Measurements from ENCODE around the gene STX18. TPM values are rescaled to one million over a fixed set of nuclear protein-coding genes. Genes with fewer than 3 reads are reported as not detected.

STX18 gene
- total RNA-seq, 4 donors from 2014 or later = 17.8 to 25.4 (median 23.4) TPM

DNA sequence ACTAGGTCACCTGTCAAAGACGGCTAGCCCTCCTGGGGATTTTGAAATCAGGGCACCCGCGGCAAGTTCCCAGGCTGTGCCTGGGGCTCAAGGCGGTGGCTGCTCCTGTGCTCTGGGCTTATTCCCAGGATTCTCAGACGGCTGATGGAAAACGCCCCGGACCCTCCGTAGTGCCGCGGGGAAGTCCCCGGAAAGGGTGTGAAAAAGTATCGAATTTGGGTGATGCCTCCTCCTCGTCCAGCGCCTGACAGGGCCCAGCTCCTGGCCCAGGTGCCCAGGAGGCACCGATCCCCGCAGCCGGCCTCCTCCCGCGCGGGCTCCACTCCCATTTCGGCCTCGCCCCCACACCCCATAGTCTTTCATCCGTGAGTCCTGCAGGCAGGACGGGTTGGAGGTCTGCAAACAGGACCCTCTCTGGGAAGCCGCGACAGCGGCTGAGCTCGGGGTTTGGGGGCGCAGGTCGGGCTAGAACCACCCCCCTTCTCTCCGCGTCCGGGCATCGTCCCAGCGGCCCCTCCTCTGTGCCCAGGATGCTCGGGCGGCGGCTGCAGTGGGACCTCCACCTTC, 156.0 kb downstream of the STX18 start:
- no peaks in the 10 kb centered on the region for H3K36me3 ChIP-seq
- H3K4me1 ChIP-seq = peaks cover 0 to 34% (median 19%) of the 10 kb centered on the region in 3 donors
- TF ChIP-seq, protein P1, sequence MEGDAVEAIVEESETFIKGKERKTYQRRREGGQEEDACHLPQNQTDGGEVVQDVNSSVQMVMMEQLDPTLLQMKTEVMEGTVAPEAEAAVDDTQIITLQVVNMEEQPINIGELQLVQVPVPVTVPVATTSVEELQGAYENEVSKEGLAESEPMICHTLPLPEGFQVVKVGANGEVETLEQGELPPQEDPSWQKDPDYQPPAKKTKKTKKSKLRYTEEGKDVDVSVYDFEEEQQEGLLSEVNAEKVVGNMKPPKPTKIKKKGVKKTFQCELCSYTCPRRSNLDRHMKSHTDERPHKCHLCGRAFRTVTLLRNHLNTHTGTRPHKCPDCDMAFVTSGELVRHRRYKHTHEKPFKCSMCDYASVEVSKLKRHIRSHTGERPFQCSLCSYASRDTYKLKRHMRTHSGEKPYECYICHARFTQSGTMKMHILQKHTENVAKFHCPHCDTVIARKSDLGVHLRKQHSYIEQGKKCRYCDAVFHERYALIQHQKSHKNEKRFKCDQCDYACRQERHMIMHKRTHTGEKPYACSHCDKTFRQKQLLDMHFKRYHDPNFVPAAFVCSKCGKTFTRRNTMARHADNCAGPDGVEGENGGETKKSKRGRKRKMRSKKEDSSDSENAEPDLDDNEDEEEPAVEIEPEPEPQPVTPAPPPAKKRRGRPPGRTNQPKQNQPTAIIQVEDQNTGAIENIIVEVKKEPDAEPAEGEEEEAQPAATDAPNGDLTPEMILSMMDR (IDR thresholded peaks at IDR 0.05) = no peak
- TF ChIP-seq POLR2AphosphoS5 (IDR thresholded peaks at IDR 0.05) = no peak
- TF ChIP-seq POLR2A (IDR thresholded peaks at IDR 0.05) = no peak
- TF ChIP-seq EP300 (IDR thresholded peaks at IDR 0.05) = no peak
- peaks cover 84% of the 10 kb centered on the region for H3K27me3 ChIP-seq
- WGBS, 2 donors (ENCODE audit: low coverage in 1 of 2) = no CpG with 5 or more reads among the region's 38 CpGs
- no peaks in the 10 kb centered on the region for H3K9me3 ChIP-seq
- H3K4me3 ChIP-seq = peak overlapping the region in 1 of 2 donors; percentile 49
- H3K27ac ChIP-seq = no peak overlapping the region
- ATAC-seq = no peak

DNA sequence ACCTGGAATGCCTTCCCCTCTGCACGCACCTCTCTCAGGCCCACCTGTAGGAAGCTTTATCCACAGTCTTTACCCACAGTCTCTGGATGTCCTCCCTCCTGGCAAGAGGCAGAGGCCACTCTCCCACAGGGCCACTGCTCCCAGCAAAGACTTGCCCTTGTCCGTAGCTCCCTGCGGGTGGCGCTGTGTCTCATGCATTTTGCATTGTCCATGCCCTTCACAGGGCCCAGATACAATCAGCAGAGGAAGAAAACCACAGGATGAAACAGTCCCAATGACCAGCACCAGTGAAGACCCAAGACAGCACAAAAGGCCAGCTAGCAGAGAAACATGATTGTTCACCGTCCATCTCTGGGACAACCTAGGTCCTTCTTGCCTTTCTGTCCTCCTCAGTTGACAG, 157.0 kb downstream of the STX18 start:
- Histone ChIP-seq H3K36me3 (no peaks in the 10 kb centered on the region), H3K9me3 (no peaks in the 10 kb centered on the region), H3K4me3 (no peak overlapping the region), H3K27me3 (peaks cover 81% of the 10 kb centered on the region), H3K4me1 (peaks cover 0 to 34% (median 19%) of the 10 kb centered on the region in 3 donors), H3K27ac (no peak overlapping the region)
- no peak for TF ChIP-seq POLR2A (IDR thresholded peaks at IDR 0.05)
- no peak for TF ChIP-seq POLR2AphosphoS5 (IDR thresholded peaks at IDR 0.05)
- TF ChIP-seq EP300 (IDR thresholded peaks at IDR 0.05) = no peak
- TF ChIP-seq, protein P1 (IDR thresholded peaks at IDR 0.05) = no peak
- no peak for ATAC-seq
- 58% methylated on average over 1 of the region's 5 CpGs; no CpG with 5 or more reads in 1 of the 2 donors for WGBS, 2 donors (ENCODE audit: low coverage in 1 of 2)

DNA sequence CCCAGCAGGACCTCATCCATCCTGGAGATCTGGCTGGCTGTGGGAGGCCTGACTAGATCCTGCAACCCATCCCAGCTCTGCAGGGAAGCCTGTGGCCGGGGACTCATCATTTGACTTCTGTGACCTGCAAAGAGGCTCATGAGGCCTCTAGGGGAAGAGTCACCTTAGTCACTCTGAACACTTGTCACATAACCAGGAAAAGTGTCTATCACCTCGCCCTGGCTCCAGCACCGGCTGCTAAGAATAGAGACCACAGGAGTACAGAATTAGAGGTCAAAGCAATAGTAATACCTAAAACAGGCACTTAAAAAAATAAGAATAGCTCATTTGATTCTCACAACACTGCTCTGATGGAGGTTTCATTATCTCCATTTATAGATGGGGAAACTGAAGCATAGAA, 158.8 kb downstream of the STX18 start:
- Histone ChIP-seq H3K27me3 (peaks cover 68% of the 10 kb centered on the region), H3K9me3 (no peaks in the 10 kb centered on the region), H3K36me3 (no peaks in the 10 kb centered on the region), H3K4me3 (no peak overlapping the region), H3K27ac (no peak overlapping the region), H3K4me1 (peaks cover 0 to 26% (median 19%) of the 10 kb centered on the region in 3 donors)
- 75 to 100% methylated on average over 1 to 3 of the region's 3 CpGs for WGBS, 2 donors (ENCODE audit: low coverage in 1 of 2)
- no peak for ATAC-seq
- TF ChIP-seq EP300 (IDR thresholded peaks at IDR 0.05) (no peak), POLR2AphosphoS5 (IDR thresholded peaks at IDR 0.05) (no peak), POLR2A (IDR thresholded peaks at IDR 0.05) (no peak)
- TF ChIP-seq, protein P1 (IDR thresholded peaks at IDR 0.05) = no peak

DNA sequence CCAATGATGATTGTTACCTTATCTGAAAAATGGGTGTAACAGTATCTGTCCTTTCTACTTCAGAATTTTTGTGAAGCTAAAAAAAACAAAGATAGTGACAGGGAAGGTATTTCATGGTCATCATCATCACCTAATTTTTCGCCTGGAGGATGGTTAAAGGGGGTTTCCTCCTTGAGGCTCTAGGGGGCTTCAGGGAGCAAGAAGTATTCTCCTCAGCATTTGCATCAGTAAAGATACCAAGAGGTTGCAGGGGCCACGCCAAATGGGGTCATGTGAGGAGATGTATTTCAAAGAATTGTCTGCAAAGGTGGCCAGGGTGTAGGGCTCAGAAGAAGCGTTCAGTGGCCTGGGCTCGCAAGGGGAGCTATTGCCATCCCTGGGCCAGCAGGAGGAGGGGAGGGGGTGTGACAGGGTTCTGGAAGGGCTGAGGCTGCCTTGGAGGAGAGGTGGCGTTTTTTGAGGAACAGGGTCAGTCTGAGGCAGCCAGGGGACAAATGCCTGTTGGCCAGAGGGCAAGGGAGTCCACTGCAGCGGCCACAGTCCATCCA, 162.2 kb downstream of the STX18 start:
- Histone ChIP-seq H3K36me3 (no peaks in the 10 kb centered on the region), H3K4me1 (no peaks in the 10 kb centered on the region), H3K27ac (no peak overlapping the region), H3K9me3 (peaks cover 0 to 9% (median 0%) of the 10 kb centered on the region in 3 donors), H3K27me3 (peaks cover 48% of the 10 kb centered on the region), H3K4me3 (no peak overlapping the region)
- ATAC-seq = no peak
- WGBS, 2 donors (ENCODE audit: low coverage in 1 of 2) = 63 to 100% methylated on average over 1 to 3 of the region's 6 CpGs
- TF ChIP-seq, protein P1 (IDR thresholded peaks at IDR 0.05) = no peak
- TF ChIP-seq POLR2AphosphoS5 (IDR thresholded peaks at IDR 0.05) (no peak), EP300 (IDR thresholded peaks at IDR 0.05) (no peak), POLR2A (IDR thresholded peaks at IDR 0.05) (no peak)
